Endothelial cell (in vitro differentiated cells): ENCODE measurements around the gene KCNA10. TPM values are rescaled to one million over a fixed set of nuclear protein-coding genes. Genes with fewer than 3 reads are reported as not detected.
"Not testable (repeated sequence)": the region's sequence is repeated elsewhere in the genome, so short reads cannot be mapped to it uniquely, and the experiment has no call there.

ENCODE experiments used
- DNase-seq: peaks from one replicate; pipeline ENCODE4 v3.0.0; 2021; ENCODE audit warnings: low spot score
- H3K27ac Mint-ChIP-seq: one replicate; pipeline ENCODE4 v1.8.0; 2021; ENCODE audit warnings: mixed read lengths, inconsistent platforms; ENCODE audit not compliant: unreplicated experiment
- H3K27me3 Mint-ChIP-seq: one replicate; pipeline ENCODE4 v1.8.0; 2021; ENCODE audit warnings: mild to moderate bottlenecking, moderate library complexity, mixed read lengths, inconsistent platforms; ENCODE audit not compliant: unreplicated experiment
- H3K36me3 Mint-ChIP-seq: one replicate; pipeline ENCODE4 v1.8.0; 2021; ENCODE audit warnings: mild to moderate bottlenecking, low read depth, mixed read lengths, inconsistent platforms; ENCODE audit not compliant: unreplicated experiment
- H3K4me1 Mint-ChIP-seq: one replicate; pipeline ENCODE4 v1.8.0; 2021; ENCODE audit warnings: mild to moderate bottlenecking, mixed read lengths, inconsistent platforms; ENCODE audit not compliant: unreplicated experiment
- H3K4me3 Mint-ChIP-seq: one replicate; pipeline ENCODE4 v1.8.0; 2021; ENCODE audit warnings: mild to moderate bottlenecking, mixed read lengths, inconsistent platforms; ENCODE audit not compliant: unreplicated experiment
- H3K9me3 Mint-ChIP-seq: one replicate; pipeline ENCODE4 v1.8.0; 2021; ENCODE audit warnings: mixed read lengths, inconsistent platforms; ENCODE audit not compliant: unreplicated experiment
- CTCF ChIP-seq: fragments of 200-600 bp; sonication (generic); IDR thresholded peaks from one replicate; pipeline ENCODE4 v1.5.0; 2021; ENCODE audit warnings: antibody characterized with exemption; ENCODE audit not compliant: unreplicated experiment
- total RNA-seq: library from RNA; stranded (reverse); fragmentation: NEBNext Ultra II Directional; extraction: Animal tissue kit (Norgen Biotek cat#: 25700); gene quantifications from one replicate; pipeline ENCODE4 v1.2.1, GENCODE V29; 2021; ENCODE audit not compliant: unreplicated experiment

KCNA10 gene
- total RNA-seq, 1 donor from 2014 or later: not detected

GRCh38 chr1:110511436-110511835, 7.5 kb downstream of the KCNA10 start:
- H3K27ac Mint-ChIP-seq: no peak overlapping the region
- no peaks in the 10 kb centered on the region for H3K36me3 Mint-ChIP-seq
- no peaks in the 10 kb centered on the region for H3K9me3 Mint-ChIP-seq
- peaks cover 2% of the 10 kb centered on the region for H3K27me3 Mint-ChIP-seq
- H3K4me3 Mint-ChIP-seq: no peak overlapping the region
- H3K4me1 Mint-ChIP-seq: peaks cover 8% of the 10 kb centered on the region
- no peak for TF ChIP-seq CTCF
- no peak for DNase-seq

GRCh38 chr1:110510921-110511320, 8.1 kb downstream of the KCNA10 start:
- not testable (repeated sequence) for H3K36me3 Mint-ChIP-seq, H3K4me1 Mint-ChIP-seq, H3K27ac Mint-ChIP-seq, H3K4me3 Mint-ChIP-seq, DNase-seq, H3K27me3 Mint-ChIP-seq, H3K9me3 Mint-ChIP-seq

- DNase-seq: no peak
- Mint-ChIP-seq H3K9me3 (no peaks in the 10 kb centered on the region), H3K27me3 (no peaks in the 10 kb centered on the region), H3K4me1 (peaks cover 8% of the 10 kb centered on the region), H3K36me3 (no peaks in the 10 kb centered on the region), H3K27ac (no peak overlapping the region), H3K4me3 (no peak overlapping the region)
- no peak for TF ChIP-seq CTCF
Observed at GRCh38 chr1:110509655-110510054, 9.3 kb downstream of the KCNA10 start.

- Mint-ChIP-seq H3K36me3 (no peaks in the 10 kb centered on the region), H3K4me1 (peaks cover 8% of the 10 kb centered on the region), H3K9me3 (no peaks in the 10 kb centered on the region), H3K4me3 (no peak overlapping the region), H3K27ac (no peak overlapping the region), H3K27me3 (no peaks in the 10 kb centered on the region)
- no peak for TF ChIP-seq CTCF
- peak; percentile 18 for DNase-seq
Observed at GRCh38 chr1:110508028-110508940, 10.7 kb downstream of the KCNA10 start.

- TF ChIP-seq CTCF: no peak
Observed at GRCh38 chr1:110506541-110506940, 12.4 kb downstream of the KCNA10 start.

More at GRCh38 chr1:110506541-110506940, 12.4 kb downstream of the KCNA10 start:
- no peaks in the 10 kb centered on the region for H3K27me3 Mint-ChIP-seq
- H3K4me3 Mint-ChIP-seq: no peak overlapping the region
- no peak for DNase-seq
- H3K4me1 Mint-ChIP-seq: peaks cover 8% of the 10 kb centered on the region
- H3K27ac Mint-ChIP-seq: no peak overlapping the region
- H3K9me3 Mint-ChIP-seq: no peaks in the 10 kb centered on the region
- no peaks in the 10 kb centered on the region for H3K36me3 Mint-ChIP-seq
